Epithelial cell of alveolus of lung (primary cell): Measurements from ENCODE around the gene PLXNB2. TPM values are rescaled to one million over a fixed set of nuclear protein-coding genes. Genes with fewer than 3 reads are reported as not detected.

Source experiments
- total RNA-seq: library from RNA; depleted of rRNA; stranded (reverse); fragments of >200 nt; gene quantifications from 2 replicates; pipeline ENCODE4 v1.2.1, GENCODE V29; 2015

PLXNB2 gene
- 98.1 and 136 TPM in 2 replicates for total RNA-seq

DNA sequence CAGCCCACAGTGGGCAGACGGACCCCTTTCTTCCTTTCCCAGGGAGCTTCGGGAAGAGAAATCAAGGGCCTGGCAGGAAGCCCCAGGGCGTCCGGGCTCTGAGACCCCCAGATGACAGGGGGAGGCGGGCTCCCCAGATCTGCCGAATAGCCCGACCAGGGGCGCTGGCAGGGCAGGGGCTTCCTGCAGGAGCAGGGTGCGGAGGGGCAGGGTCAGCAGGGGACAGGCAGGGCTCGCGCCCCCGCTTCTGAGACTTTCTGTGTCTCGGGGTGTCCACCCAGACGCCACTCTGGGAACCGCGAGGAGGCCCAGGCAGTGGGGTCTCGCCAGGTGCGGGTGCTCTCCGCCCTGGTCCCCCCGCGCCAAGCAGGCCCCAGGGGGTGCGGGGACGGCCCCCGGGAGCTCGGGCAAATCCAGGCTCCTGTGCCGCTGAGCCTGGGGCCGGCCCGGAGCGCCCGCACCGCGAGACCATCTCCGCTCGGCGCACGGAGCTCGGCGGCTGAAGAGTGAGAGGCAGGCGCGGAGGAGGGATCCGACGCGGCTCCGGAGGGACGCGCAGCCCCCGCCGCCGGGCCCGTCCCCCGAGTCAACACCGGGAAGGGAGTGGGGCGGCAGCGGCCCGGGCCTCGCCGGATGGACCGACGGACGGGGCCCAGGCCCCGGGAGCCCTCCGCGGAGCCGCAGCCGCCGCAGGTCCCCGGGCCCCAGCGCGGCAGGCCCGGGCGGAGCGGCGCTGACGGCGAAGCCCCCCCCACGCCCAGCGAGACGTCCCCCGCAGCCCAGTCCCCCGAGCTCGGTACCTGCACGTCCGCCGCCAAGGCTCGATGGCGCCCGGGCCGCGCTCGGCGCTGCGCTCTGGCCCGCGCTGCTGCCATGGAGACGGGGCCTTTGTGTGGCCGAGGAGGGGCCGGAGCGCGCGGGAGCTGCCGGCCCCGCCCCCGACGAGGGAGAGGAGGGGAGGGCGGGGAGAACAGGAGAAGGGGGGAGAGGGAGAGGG, at the start of gene PLXNB2:
Gene PLXNB2 (minus strand): TSS at position 894 of the 997 bp plus-strand sequence. CDS start 17,062 bp downstream, outside the sequence.

GRCh38 chr22:50342651-50343540, 35.5 kb upstream of the PLXNB2 start, which contains the start of gene PPP6R2:
PPP6R2 (plus strand) TSS chr22:50343327; CDS start chr22:50393909, 50,582 bp downstream.

DNA sequence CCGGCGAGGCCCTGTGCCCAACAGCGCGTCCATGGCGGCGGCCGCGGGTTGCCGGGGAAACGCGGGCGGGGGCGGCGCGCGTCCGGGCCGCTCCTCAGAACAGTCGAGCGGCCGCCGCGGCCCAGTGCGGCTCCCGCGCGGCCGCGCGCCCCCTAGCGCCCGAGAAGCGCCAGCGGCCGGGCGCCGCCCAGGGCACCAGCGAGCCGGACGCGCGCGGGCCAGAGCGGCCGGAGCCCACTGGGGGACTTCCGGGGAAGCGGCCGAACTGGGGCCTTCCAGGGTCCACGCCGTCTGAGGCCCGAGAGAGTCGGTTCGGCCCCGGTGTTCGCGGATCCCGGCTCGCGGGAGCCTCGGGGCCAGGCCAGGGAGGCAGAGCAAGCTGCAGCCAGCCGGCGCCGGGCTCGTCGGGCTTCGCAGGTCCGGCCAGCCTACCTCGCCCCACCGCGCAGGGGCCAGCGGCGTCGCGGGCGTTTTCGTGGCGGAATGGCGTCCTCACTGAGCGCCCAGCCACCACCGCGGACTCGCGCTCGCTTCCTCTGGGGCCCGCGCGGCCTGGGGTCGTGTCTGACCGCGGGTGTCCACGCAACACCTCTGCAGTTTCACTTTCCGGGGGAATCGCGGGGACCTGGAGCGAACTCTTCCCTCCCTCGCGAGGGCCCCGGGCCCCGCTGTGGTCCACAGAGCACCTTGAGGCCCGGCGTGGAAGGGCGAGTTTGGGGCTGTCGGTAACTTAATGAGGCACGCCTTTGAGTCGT, 19.7 kb upstream of the PLXNB2 start, which contains the start of gene DENND6B:
Gene DENND6B (minus strand): TSS at position 57 of the 755 bp plus-strand sequence. CDS start 24 bp downstream, at position 33.

DNA sequence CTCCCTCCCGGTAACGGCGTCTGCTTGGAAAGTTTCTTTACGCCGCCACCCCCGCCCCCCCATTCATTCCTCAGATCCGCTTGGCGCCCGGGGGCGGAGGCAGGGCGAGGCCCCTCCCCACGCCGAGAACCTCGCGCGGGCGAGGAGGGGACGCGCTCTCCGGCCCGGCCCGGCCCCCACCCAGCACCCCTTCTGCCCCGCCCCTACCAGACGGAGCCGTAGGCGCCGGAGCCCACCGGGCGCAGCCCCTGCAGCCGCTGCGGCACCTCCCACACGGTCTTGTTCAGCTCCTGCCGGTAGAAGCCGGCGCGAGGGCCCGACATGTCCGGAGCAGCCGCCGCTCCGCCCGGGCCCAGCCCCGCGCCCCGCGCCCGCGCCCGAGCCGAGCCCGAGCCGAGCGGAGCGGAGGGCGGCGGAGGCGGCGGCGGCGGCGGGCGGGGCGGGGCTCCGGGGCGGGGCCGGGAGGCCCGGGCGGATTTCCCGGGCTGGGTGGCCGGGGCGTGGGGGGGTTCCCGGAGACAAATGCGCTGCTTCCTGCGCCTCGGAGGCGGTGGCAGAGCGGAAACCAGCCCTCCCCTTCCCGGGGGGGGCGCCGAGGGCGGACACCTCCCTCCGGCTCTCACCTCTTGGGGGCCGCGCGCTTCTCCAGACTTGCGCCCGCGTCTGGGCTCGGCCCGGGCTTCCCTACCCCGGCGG, 37.3 kb downstream of the PLXNB2 start, which contains the start of gene MAPK11:
Gene MAPK11 (minus strand): TSS at position 411 of the 696 bp plus-strand sequence. CDS start 88 bp downstream, at position 323.

GRCh38 chr22:50261615-50262459, 45.6 kb downstream of the PLXNB2 start, which contains the start of gene MAPK12:
MAPK12 (minus strand) TSS chr22:50261683; CDS start chr22:50261509, 174 bp downstream.

GRCh38 chr22:50250555-50251476, 56.6 kb downstream of the PLXNB2 start, which contains the start of gene HDAC10:
HDAC10 (minus strand) TSS chr22:50251265; CDS start chr22:50251032, 233 bp downstream.

DNA sequence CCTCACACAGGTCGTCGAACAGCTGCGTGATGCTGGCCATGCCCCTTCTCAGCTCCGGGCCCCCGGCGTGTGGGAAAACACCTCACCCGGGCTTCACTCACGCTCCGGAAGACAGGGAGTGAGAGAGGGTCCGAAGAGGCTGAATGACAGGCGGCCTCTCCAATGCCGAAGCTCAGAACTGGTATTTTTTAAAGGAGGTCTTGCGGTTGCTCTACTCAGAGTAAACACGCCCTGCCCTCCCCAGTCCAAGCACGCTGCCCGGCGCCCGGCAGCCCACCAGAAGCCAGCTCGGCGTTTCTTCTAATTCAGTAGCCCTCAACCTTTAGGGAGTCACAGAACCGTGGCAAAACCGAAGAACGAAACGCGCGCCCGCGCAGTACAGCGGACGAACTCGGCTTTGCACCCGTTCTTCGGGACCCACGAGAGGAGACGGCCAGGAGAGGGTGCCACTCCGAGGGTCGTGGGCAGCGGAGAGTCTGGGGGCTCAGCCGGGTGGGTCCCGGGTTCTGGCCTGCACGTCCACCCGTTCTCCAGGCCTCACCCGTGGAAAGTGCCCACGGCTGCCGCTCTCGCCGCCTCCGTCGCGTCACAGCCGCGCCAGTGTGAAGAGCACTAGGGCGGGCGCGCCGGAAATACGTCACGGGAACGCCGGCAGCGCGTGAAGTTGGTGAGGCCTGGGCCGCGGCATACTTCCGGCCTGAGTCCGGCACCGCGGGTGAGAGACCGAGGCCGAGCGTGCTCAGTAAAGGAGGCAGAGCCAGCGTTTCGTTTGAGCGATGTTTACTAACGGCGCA, 62.8 kb downstream of the PLXNB2 start, which contains the start of gene TUBGCP6:
Gene TUBGCP6 (minus strand): TSS at position 604 of the 794 bp plus-strand sequence. CDS start 564 bp downstream, at position 40.

Other genes with a start within 250 kb of the PLXNB2 start
- gene TTLL8, start 249.3 kb downstream of the PLXNB2 start, total RNA-seq: not detected in 2 replicates
- gene MLC1, start 222.2 kb downstream of the PLXNB2 start, total RNA-seq: 0.08 TPM in 1 of 2 replicates, not detected in the other
- 0.91 and 3.0 TPM in 2 replicates for gene MOV10L1, start 217.6 kb downstream of the PLXNB2 start, total RNA-seq
- gene PANX2, start 136.9 kb downstream of the PLXNB2 start, total RNA-seq: 0.65 and 1.8 TPM in 2 replicates
- gene TRABD, start 121.7 kb downstream of the PLXNB2 start, total RNA-seq: 34.1 and 35.3 TPM in 2 replicates
- 27.9 and 28.1 TPM in 2 replicates for gene SELENOO, start 106.6 kb downstream of the PLXNB2 start, total RNA-seq
- 19.8 and 26.9 TPM in 2 replicates for gene TUBGCP6, start 62.6 kb downstream of the PLXNB2 start, total RNA-seq
- gene HDAC10, start 56.4 kb downstream of the PLXNB2 start, total RNA-seq: 15.4 and 43.7 TPM in 2 replicates
- gene MAPK12, start 46.0 kb downstream of the PLXNB2 start, total RNA-seq: 27.3 and 28.2 TPM in 2 replicates
- 1.4 and 8.0 TPM in 2 replicates for gene MAPK11, start 37.3 kb downstream of the PLXNB2 start, total RNA-seq
- 2.2 and 2.4 TPM in 2 replicates for gene DENND6B, start 19.4 kb upstream of the PLXNB2 start, total RNA-seq
- gene PPP6R2, start 35.7 kb upstream of the PLXNB2 start, total RNA-seq: 34.5 and 36.1 TPM in 2 replicates
- 56.4 and 65.3 TPM in 2 replicates for gene SBF1, start 167.4 kb upstream of the PLXNB2 start, total RNA-seq
- 0.72 and 8.8 TPM in 2 replicates for gene ADM2, start 173.9 kb upstream of the PLXNB2 start, total RNA-seq
- not detected in 2 replicates for gene MIOX, start 179.2 kb upstream of the PLXNB2 start, total RNA-seq
- gene LMF2, start 200.1 kb upstream of the PLXNB2 start, total RNA-seq: 56.1 and 68.0 TPM in 2 replicates
- gene NCAPH2, start 200.6 kb upstream of the PLXNB2 start, total RNA-seq: 16.0 and 60.0 TPM in 2 replicates
- 5.4 and 8.4 TPM in 2 replicates for gene SCO2, start 218.0 kb upstream of the PLXNB2 start, total RNA-seq
- 36.4 and 74.5 TPM in 2 replicates for gene TYMP, start 222.4 kb upstream of the PLXNB2 start, total RNA-seq
- 0.52 TPM in 1 of 2 replicates, not detected in the other for gene KLHDC7B, start 238.3 kb upstream of the PLXNB2 start, total RNA-seq